ENCODE measurements around the gene RPL27. TPM values are rescaled to one million over a fixed set of nuclear protein-coding genes. Genes with fewer than 3 reads are reported as not detected.
"Not testable (repeated sequence)": the region's sequence is repeated elsewhere in the genome, so short reads cannot be mapped to it uniquely, and the experiment has no call there.

The RPL27 gene
- polyA plus RNA-seq: 2,481 TPM

GRCh38 chr17:42997984-42998938, at the start of gene RPL27:
RPL27 (plus strand) TSS chr17:42998419; CDS start chr17:42998751, 332 bp downstream.
- Mint-ChIP-seq H3K36me3 (no peaks in the 10 kb centered on the region), H3K4me3 (peak within 1 kb of the TSS; percentile 84 to 96 (median 96)), H3K4me1 (peaks cover 6 to 19% (median 7%) of the 10 kb centered on the region in 3 donors), H3K27ac (peak within 1 kb of the TSS; percentile 89 to 99 (median 98)), H3K9me3 (no peaks in the 10 kb centered on the region), H3K27me3 (no peaks in the 10 kb centered on the region)

- Mint-ChIP-seq H3K4me3 (no peak overlapping the region), H3K9me3 (no peaks in the 10 kb centered on the region), H3K27me3 (no peaks in the 10 kb centered on the region), H3K36me3 (peaks cover 3% of the 10 kb centered on the region), H3K27ac (no peak overlapping the region), H3K4me1 (no peaks in the 10 kb centered on the region)
These were observed 48.0 kb upstream of the RPL27 start for GRCh38 chr17:42950044-42950783.

GRCh38 chr17:42953669-42954068, 44.5 kb upstream of the RPL27 start:
- peaks cover 8% of the 10 kb centered on the region for H3K36me3 Mint-ChIP-seq
- peak overlapping the region in 1 of 3 donors; percentile 46 for H3K27ac Mint-ChIP-seq
- no peaks in the 10 kb centered on the region for H3K27me3 Mint-ChIP-seq
- H3K4me1 Mint-ChIP-seq: peaks cover 0 to 3% (median 1%) of the 10 kb centered on the region in 3 donors
- H3K9me3 Mint-ChIP-seq: no peaks in the 10 kb centered on the region
- no peak overlapping the region for H3K4me3 Mint-ChIP-seq

- peak within 1 kb of the TSS; percentile 69 to 99 (median 94) for H3K27ac Mint-ChIP-seq
- no peaks in the 10 kb centered on the region for H3K9me3 Mint-ChIP-seq
- peaks cover 5% of the 10 kb centered on the region for H3K36me3 Mint-ChIP-seq
- H3K4me1 Mint-ChIP-seq: peaks cover 10 to 11% (median 10%) of the 10 kb centered on the region in 3 donors
- peaks cover 1% of the 10 kb centered on the region for H3K27me3 Mint-ChIP-seq
- H3K4me3 Mint-ChIP-seq: peak within 1 kb of the TSS; percentile 82 to 98 (median 97)
These were observed 33.9 kb upstream of the RPL27 start, which contains the start of gene AARSD1 for GRCh38 chr17:42964161-42964932. AARSD1 (minus strand) TSS chr17:42964454; CDS start chr17:42964440, 14 bp downstream.

GRCh38 chr17:42967925-42968324, 30.3 kb upstream of the RPL27 start:
- Mint-ChIP-seq H3K27me3 (peaks cover 1% of the 10 kb centered on the region), H3K4me3 (no peak overlapping the region), H3K36me3 (peaks cover 3% of the 10 kb centered on the region), H3K4me1 (peaks cover 10 to 14% (median 11%) of the 10 kb centered on the region in 3 donors), H3K9me3 (no peaks in the 10 kb centered on the region), H3K27ac (no peak overlapping the region)

GRCh38 chr17:42969001-42969581, 29.1 kb upstream of the RPL27 start:
- Mint-ChIP-seq H3K9me3 (no peaks in the 10 kb centered on the region), H3K4me3 (no peak overlapping the region), H3K4me1 (peaks cover 5 to 8% (median 5%) of the 10 kb centered on the region in 3 donors), H3K27me3 (peaks cover 1% of the 10 kb centered on the region), H3K27ac (peak overlapping the region in 1 of 3 donors; percentile 26), H3K36me3 (no peaks in the 10 kb centered on the region)

- H3K27ac Mint-ChIP-seq: no peak overlapping the region
- peaks cover 0 to 5% (median 0%) of the 10 kb centered on the region in 3 donors for H3K4me1 Mint-ChIP-seq
- no peak overlapping the region for H3K4me3 Mint-ChIP-seq
- H3K9me3 Mint-ChIP-seq: no peaks in the 10 kb centered on the region
- H3K27me3 Mint-ChIP-seq: no peaks in the 10 kb centered on the region
- H3K36me3 Mint-ChIP-seq: no peaks in the 10 kb centered on the region
These were observed 26.6 kb upstream of the RPL27 start for GRCh38 chr17:42971589-42971988.

- H3K4me3 Mint-ChIP-seq, H3K4me1 Mint-ChIP-seq, H3K9me3 Mint-ChIP-seq, H3K27me3 Mint-ChIP-seq, H3K36me3 Mint-ChIP-seq, H3K27ac Mint-ChIP-seq: not testable (repeated sequence)
These were observed 24.9 kb upstream of the RPL27 start for GRCh38 chr17:42973323-42973722.

- H3K4me1 Mint-ChIP-seq: peaks cover 4 to 12% (median 7%) of the 10 kb centered on the region in 3 donors
- peak overlapping the region in 1 of 4 donors; percentile 13 for H3K4me3 Mint-ChIP-seq
- peak overlapping the region in 1 of 3 donors; percentile 17 for H3K27ac Mint-ChIP-seq
- no peaks in the 10 kb centered on the region for H3K9me3 Mint-ChIP-seq
- no peaks in the 10 kb centered on the region for H3K27me3 Mint-ChIP-seq
- H3K36me3 Mint-ChIP-seq: no peaks in the 10 kb centered on the region
These were observed 23.0 kb upstream of the RPL27 start for GRCh38 chr17:42975265-42975664.

- H3K27ac Mint-ChIP-seq: peak overlapping the region in 1 of 3 donors; percentile 17
- H3K36me3 Mint-ChIP-seq, H3K9me3 Mint-ChIP-seq, H3K27me3 Mint-ChIP-seq: not testable (repeated sequence)
- peaks cover 4 to 13% (median 7%) of the 10 kb centered on the region in 3 donors for H3K4me1 Mint-ChIP-seq
- peak overlapping the region in 1 of 4 donors; percentile 13 for H3K4me3 Mint-ChIP-seq
These were observed 22.5 kb upstream of the RPL27 start for GRCh38 chr17:42975701-42976100.

GRCh38 chr17:42979511-42980273, 18.5 kb upstream of the RPL27 start, which contains the start of gene PTGES3L:
PTGES3L (minus strand) TSS chr17:42980080; CDS start chr17:42980053, 27 bp downstream.
- Mint-ChIP-seq H3K27me3 (no peaks in the 10 kb centered on the region), H3K9me3 (no peaks in the 10 kb centered on the region), H3K27ac (peak within 1 kb of the TSS; percentile 86 to 99 (median 98)), H3K4me1 (peaks cover 17 to 27% (median 24%) of the 10 kb centered on the region in 3 donors), H3K4me3 (peak within 1 kb of the TSS; percentile 87 to 98 (median 94)), H3K36me3 (peaks cover 1% of the 10 kb centered on the region)

- Mint-ChIP-seq H3K4me3 (peak within 1 kb of the TSS; percentile 87 to 98 (median 94)), H3K27ac (peak within 1 kb of the TSS; percentile 86 to 99 (median 98)), H3K4me1 (peaks cover 20 to 32% (median 28%) of the 10 kb centered on the region in 3 donors), H3K36me3 (peaks cover 3% of the 10 kb centered on the region), H3K27me3 (no peaks in the 10 kb centered on the region), H3K9me3 (no peaks in the 10 kb centered on the region)
These were observed 17.9 kb upstream of the RPL27 start, which contains the start of gene RUNDC1 for GRCh38 chr17:42980274-42980765. RUNDC1 (plus strand) TSS chr17:42980565; CDS start chr17:42980577, 12 bp downstream.

- H3K4me3 Mint-ChIP-seq: peak overlapping the region; percentile 87 to 98 (median 94)
- H3K27me3 Mint-ChIP-seq: no peaks in the 10 kb centered on the region
- peaks cover 3% of the 10 kb centered on the region for H3K36me3 Mint-ChIP-seq
- no peaks in the 10 kb centered on the region for H3K9me3 Mint-ChIP-seq
- H3K27ac Mint-ChIP-seq: peak overlapping the region; percentile 86 to 98 (median 93)
- peaks cover 22 to 35% (median 32%) of the 10 kb centered on the region in 3 donors for H3K4me1 Mint-ChIP-seq
These were observed 17.3 kb upstream of the RPL27 start for GRCh38 chr17:42980766-42981397.
